GM13977 (cell line): Measurements from ENCODE around the gene NRCAM.

Experiments
- DNase-seq: peaks from one replicate; pipeline ENCODE4 v3.0.0; 2012; ENCODE audit warnings: low spot score
- CTCF ChIP-seq: IDR thresholded peaks from 2 replicates; pipeline ENCODE4 v1.5.1; 2012; ENCODE audit warnings: mild to moderate bottlenecking, control low read depth; ENCODE audit not compliant: insufficient read depth; ENCODE audit errors: extremely low read depth, missing control alignments
- in situ Hi-C: fragments of 300-500 bp; cut with MboI; formaldehyde crosslinking; loops from one replicate; pipeline ENCODE4 v1.12.0; 2022; ENCODE audit warnings: low sequenced_read_pairs, low pct_unique_long_range_greater_than_20kb, mixed read lengths, inconsistent platforms; ENCODE audit not compliant: unreplicated experiment

NRCAM gene

GRCh38 chr7:108385834-108386422 lies 70.3 kb downstream of the NRCAM start:
- in situ Hi-C loops: no loop called here
- no peak for TF ChIP-seq CTCF
- DNase-seq: no peak

GRCh38 chr7:108384716-108385483 lies 71.3 kb downstream of the NRCAM start:
- peak; percentile 17 for DNase-seq
- TF ChIP-seq CTCF: peak; percentile 51
- in situ Hi-C loops: no loop called here

GRCh38 chr7:108382932-108383331 lies 73.3 kb downstream of the NRCAM start:
- no peak for DNase-seq
- in situ Hi-C loops: no loop called here
- no peak for TF ChIP-seq CTCF

GRCh38 chr7:108380517-108380916 lies 75.7 kb downstream of the NRCAM start:
- no peak for TF ChIP-seq CTCF
- no peak for DNase-seq
- in situ Hi-C loops: no loop called here

GRCh38 chr7:108376206-108376605 lies 80.0 kb downstream of the NRCAM start:
- TF ChIP-seq CTCF: no peak
- in situ Hi-C loops: no loop called here
- no peak for DNase-seq

- no peak for DNase-seq
- in situ Hi-C loops: no loop called here
- no peak for TF ChIP-seq CTCF
Measured at GRCh38 chr7:108375668-108376067, 80.6 kb downstream of the NRCAM start.
